GM23248 (cell line): ENCODE results near the gene EFNA2.

Experiments used
- EZH2 ChIP-seq: fragments of 200-600 bp; sonication (generic); IDR thresholded peaks from 2 replicates; pipeline ENCODE4 v1.6.1; 2018; ENCODE audit warnings: antibody characterized with exemption, mild to moderate bottlenecking; ENCODE audit not compliant: insufficient read depth, poor library complexity, severe bottlenecking
- EZH2phosphoT487 ChIP-seq: fragments of 200-600 bp; sonication (generic); IDR thresholded peaks from 2 replicates; pipeline ENCODE4 v1.6.1; 2018; ENCODE audit warnings: antibody characterized with exemption, moderate library complexity, mild to moderate bottlenecking, low read depth; ENCODE audit not compliant: insufficient read depth

- TF ChIP-seq EZH2: no peak
- no peak for TF ChIP-seq EZH2phosphoT487
Observed at GRCh38 chr19:1299801-1300200, 14.1 kb downstream of the EFNA2 start.
